Endothelial cell of umbilical vein (primary cell): ENCODE data around the gene PLXNB3. TPM values are rescaled to one million over a fixed set of nuclear protein-coding genes. Genes with fewer than 3 reads are reported as not detected.

Experiments used
- BruUV-seq: library from RNA; stranded (reverse); fragments of 400-500 nt; replicated peaks from 2 replicates; lab custom pipeline; 2021; lab: Mats Ljungman, UMichigan
- CTCF ChIA-PET: fragments of 300-600, 350-600 bp; sonication (Branson Sonifier 250); formaldehyde crosslinking; loops from one replicate; lab custom pipeline; 2021; ENCODE audit warnings: antibody characterized with exemption, inconsistent platforms; lab: Charles Lee
- POLR2A ChIA-PET: fragments of 300-600, 350-600 bp; sonication (Branson Sonifier 250); formaldehyde crosslinking; loops from one replicate; lab custom pipeline; 2021; ENCODE audit warnings: antibody characterized with exemption, inconsistent platforms; lab: Charles Lee
- DNase-seq: peaks from one replicate; pipeline ENCODE4 v3.0.0-alpha.2; 2011; ENCODE audit warnings: low read depth, low spot score
- FAIRE-seq: peaks from 2 replicates; lab custom pipeline; 2011; peaks lifted over from hg19 to GRCh38; lab: Jason Lieb, UNC
- H2AFZ ChIP-seq: 2 replicates; pipeline ENCODE4 v1.6.0; 2012; ENCODE audit warnings: low read depth, low read length, control low read depth, inconsistent platforms
- H3K27ac ChIP-seq: 2 replicates; pipeline ENCODE4 v1.5.1; 2011; ENCODE audit warnings: low read depth, mild to moderate bottlenecking, control low read depth, low read length, moderate library complexity; ENCODE audit not compliant: insufficient read depth
- H3K27me3 ChIP-seq, 2 experiments: 2 replicates each; pipeline versions ENCODE4 v1.6.0 to v1.6.1; 2011; ENCODE audit warnings: low read length in 2 of 2, mixed read lengths in 1 of 2; ENCODE audit not compliant: control insufficient read depth in 2 of 2, insufficient read depth in 2 of 2
- H3K36me3 ChIP-seq, 2 experiments: 2 replicates in 1 of 2; 3 replicates in 1 of 2; pipeline ENCODE4 v1.5.1; 2011; ENCODE audit warnings: low read length in 2 of 2, mild to moderate bottlenecking in 1 of 2, moderate library complexity in 1 of 2; ENCODE audit not compliant: control insufficient read depth in 2 of 2, insufficient read depth in 2 of 2; ENCODE audit errors: extremely low read depth in 1 of 2
- H3K4me1 ChIP-seq: 3 replicates; pipeline ENCODE4 v1.5.1; 2011; ENCODE audit warnings: mild to moderate bottlenecking, low read length; ENCODE audit not compliant: control insufficient read depth, insufficient read depth; ENCODE audit errors: extremely low read depth
- H3K4me2 ChIP-seq: 2 replicates; pipeline ENCODE4 v1.6.1; 2011; ENCODE audit warnings: low read length, control low read depth, mixed read lengths; ENCODE audit not compliant: insufficient read depth
- H3K4me3 ChIP-seq, 3 experiments: fragments of 200-600 bp in 1 of 3; sonication (generic), shearing (Covaris generic) in 1 of 3; replicated peaks in 1 of 3; 2 replicates each; pipeline ENCODE4 v1.5.1; 2011 to 2016; ENCODE audit warnings: control low read depth in 3 of 3, low read length in 3 of 3, mild to moderate bottlenecking in 2 of 3, inconsistent platforms in 1 of 3, low read depth in 1 of 3, moderate library complexity in 1 of 3; ENCODE audit not compliant: insufficient read depth in 1 of 3
- H3K79me2 ChIP-seq: 2 replicates; pipeline ENCODE4 v1.6.0; 2012; ENCODE audit warnings: low read length, inconsistent platforms; ENCODE audit not compliant: control insufficient read depth, insufficient read depth
- H3K9ac ChIP-seq: replicated peaks from 2 replicates; pipeline ENCODE3; 2011; ENCODE audit warnings: low read length, control low read depth; ENCODE audit not compliant: insufficient read depth; ENCODE audit errors: extremely low read depth
- H3K9me1 ChIP-seq: replicated peaks from 3 replicates; pipeline ENCODE4 v1.6.0; 2011; ENCODE audit warnings: mild to moderate bottlenecking, low read length; ENCODE audit not compliant: control insufficient read depth, insufficient read depth; ENCODE audit errors: extremely low read depth
- H3K9me3 ChIP-seq: replicated peaks from 2 replicates; pipeline ENCODE4 v1.5.1; 2012; ENCODE audit warnings: low read length, inconsistent platforms; ENCODE audit not compliant: control insufficient read depth, insufficient read depth
- H4K20me1 ChIP-seq: replicated peaks from 2 replicates; pipeline ENCODE3; 2011; ENCODE audit warnings: mild to moderate bottlenecking, low read length; ENCODE audit not compliant: control insufficient read depth, insufficient read depth; ENCODE audit errors: extremely low read depth
- CTCF ChIP-seq, 2 donors: IDR thresholded peaks; 1 replicate in 1 of 2; 2 replicates in 1 of 2; pipeline ENCODE4 v1.5.1; 2011; ENCODE audit warnings: low read length in 2 of 2, mild to moderate bottlenecking in 2 of 2, moderate library complexity in 2 of 2, control low read depth in 1 of 2, inconsistent platforms in 1 of 2, low read depth in 1 of 2; ENCODE audit not compliant: insufficient read depth in 1 of 2; ENCODE audit errors: extremely low read depth in 1 of 2
- FOS ChIP-seq: IDR thresholded peaks from 2 replicates; pipeline ENCODE4 v1.6.1; 2011; ENCODE audit warnings: mild to moderate bottlenecking, low read length, moderate library complexity, borderline replicate concordance; ENCODE audit not compliant: insufficient read depth
- GATA2 ChIP-seq: IDR thresholded peaks from 2 replicates; pipeline ENCODE4 v1.7.0; 2011; ENCODE audit warnings: low read depth, mild to moderate bottlenecking, moderate library complexity, mixed read lengths, low read length; ENCODE audit not compliant: insufficient read length, insufficient read depth
- JUN ChIP-seq: IDR thresholded peaks from 2 replicates; pipeline ENCODE4 v1.6.1; 2011; ENCODE audit warnings: borderline replicate concordance, low read depth; ENCODE audit not compliant: insufficient read length, insufficient read depth
- MAX ChIP-seq: IDR thresholded peaks from 2 replicates; pipeline ENCODE4 v1.6.1; 2011; ENCODE audit not compliant: insufficient read depth, insufficient read length
- MYC ChIP-seq: IDR thresholded peaks from one replicate; pipeline ENCODE4 v1.6.1; 2011; ENCODE audit warnings: mild to moderate bottlenecking, low read depth, low read length
- POLR2AphosphoS5 ChIP-seq: IDR thresholded peaks from 2 replicates; pipeline ENCODE4 v1.6.1; 2012; ENCODE audit warnings: low read depth, mild to moderate bottlenecking, control low read depth, low read length, moderate library complexity; ENCODE audit not compliant: insufficient read depth
- dilution Hi-C: fragments of 300-500 bp; cut with MboI; formaldehyde crosslinking; loops from one replicate; pipeline ENCODE4 v1.15.0; 2019; ENCODE audit warnings: low sequenced_read_pairs; ENCODE audit not compliant: extremely low pct_ligation_motif_present
- intact Hi-C: fragments of 100-400 bp; cut with micrococcal nuclease; formaldehyde crosslinking; loops from one replicate; pipeline ENCODE4 v1.10.0; 2022
- polyA plus RNA-seq, 4 experiments: library from polyadenylated mRNA; depleted of rRNA in 3 of 4; stranded (reverse) in 3 of 4; unstranded in 1 of 4; fragments of >200 nt; gene quantifications; 2 replicates each; pipeline versions ENCODE4 v1.2.1 to v1.2.3, GENCODE V29; 2011 to 2012; ENCODE audit warnings: missing spikeins in 1 of 4
- total RNA-seq: library from RNA; stranded (reverse); gene quantifications from 2 replicates; pipeline ENCODE4 v1.2.3, GENCODE V29; 2021

The PLXNB3 gene
- total and polyA plus RNA-seq, 2 donors (not counting 3 experiments of a cell fraction or from before 2014, with no cell fraction given): 19.0 to 31.4 TPM

- no peaks in the 10 kb centered on the region for H4K20me1 ChIP-seq
Observed at GRCh38 chrX:153762626-153763173, 1.3 kb upstream of the PLXNB3 start.

More at GRCh38 chrX:153762626-153763173, 1.3 kb upstream of the PLXNB3 start:
- intact Hi-C loops: loop anchor here (10.0 kb wide), 1 partner anchor 282 kb away; no protein-coding TSS in a partner anchor
- TF ChIP-seq MYC (no peak), CTCF (IDR thresholded peaks at IDR 0.05; ENCODE audit: extremely low read depth in 1 of 2, insufficient read depth in 1 of 2, low read depth in 1 of 2, low read length in 2 of 2) (no peak), FOS (no peak), GATA2 (no peak), MAX (no peak), JUN (no peak), POLR2AphosphoS5 (no peak)
- Histone ChIP-seq H3K27me3 (no peaks in the 10 kb centered on the region), H3K79me2 (no peaks in the 10 kb centered on the region), H3K4me1 (peaks cover 20% of the 10 kb centered on the region), H3K27ac (no peak overlapping the region), H2AFZ (no peak overlapping the region), H3K9me3 (no peaks in the 10 kb centered on the region), H3K4me2 (no peak overlapping the region), H3K9ac (no peak overlapping the region), H3K4me3 (no peak overlapping the region), H3K36me3 (no peaks in the 10 kb centered on the region), H3K9me1 (no peaks in the 10 kb centered on the region)
- dilution Hi-C loops: no loop called here
- FAIRE-seq (no peak), DNase-seq (no peak)
- no TSS peak for BruUV-seq
- ChIA-PET CTCF (interaction anchor here (1.3 to 4.6 kb wide), 3 partner anchors 8 to 186 kb away, joined by 4 to 68 read pairs (median 20); no protein-coding TSS in a partner anchor), POLR2A (no interaction called here)
